Measurements from ENCODE around the gene MARCHF6.
"Not testable (repeated sequence)": the region's sequence is repeated elsewhere in the genome, so short reads cannot be mapped to it uniquely, and the experiment has no call there.

Gene MARCHF6, protein sequence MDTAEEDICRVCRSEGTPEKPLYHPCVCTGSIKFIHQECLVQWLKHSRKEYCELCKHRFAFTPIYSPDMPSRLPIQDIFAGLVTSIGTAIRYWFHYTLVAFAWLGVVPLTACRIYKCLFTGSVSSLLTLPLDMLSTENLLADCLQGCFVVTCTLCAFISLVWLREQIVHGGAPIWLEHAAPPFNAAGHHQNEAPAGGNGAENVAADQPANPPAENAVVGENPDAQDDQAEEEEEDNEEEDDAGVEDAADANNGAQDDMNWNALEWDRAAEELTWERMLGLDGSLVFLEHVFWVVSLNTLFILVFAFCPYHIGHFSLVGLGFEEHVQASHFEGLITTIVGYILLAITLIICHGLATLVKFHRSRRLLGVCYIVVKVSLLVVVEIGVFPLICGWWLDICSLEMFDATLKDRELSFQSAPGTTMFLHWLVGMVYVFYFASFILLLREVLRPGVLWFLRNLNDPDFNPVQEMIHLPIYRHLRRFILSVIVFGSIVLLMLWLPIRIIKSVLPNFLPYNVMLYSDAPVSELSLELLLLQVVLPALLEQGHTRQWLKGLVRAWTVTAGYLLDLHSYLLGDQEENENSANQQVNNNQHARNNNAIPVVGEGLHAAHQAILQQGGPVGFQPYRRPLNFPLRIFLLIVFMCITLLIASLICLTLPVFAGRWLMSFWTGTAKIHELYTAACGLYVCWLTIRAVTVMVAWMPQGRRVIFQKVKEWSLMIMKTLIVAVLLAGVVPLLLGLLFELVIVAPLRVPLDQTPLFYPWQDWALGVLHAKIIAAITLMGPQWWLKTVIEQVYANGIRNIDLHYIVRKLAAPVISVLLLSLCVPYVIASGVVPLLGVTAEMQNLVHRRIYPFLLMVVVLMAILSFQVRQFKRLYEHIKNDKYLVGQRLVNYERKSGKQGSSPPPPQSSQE
- total RNA-seq, result 159 to 250 reads per million in 2 donors

DNA sequence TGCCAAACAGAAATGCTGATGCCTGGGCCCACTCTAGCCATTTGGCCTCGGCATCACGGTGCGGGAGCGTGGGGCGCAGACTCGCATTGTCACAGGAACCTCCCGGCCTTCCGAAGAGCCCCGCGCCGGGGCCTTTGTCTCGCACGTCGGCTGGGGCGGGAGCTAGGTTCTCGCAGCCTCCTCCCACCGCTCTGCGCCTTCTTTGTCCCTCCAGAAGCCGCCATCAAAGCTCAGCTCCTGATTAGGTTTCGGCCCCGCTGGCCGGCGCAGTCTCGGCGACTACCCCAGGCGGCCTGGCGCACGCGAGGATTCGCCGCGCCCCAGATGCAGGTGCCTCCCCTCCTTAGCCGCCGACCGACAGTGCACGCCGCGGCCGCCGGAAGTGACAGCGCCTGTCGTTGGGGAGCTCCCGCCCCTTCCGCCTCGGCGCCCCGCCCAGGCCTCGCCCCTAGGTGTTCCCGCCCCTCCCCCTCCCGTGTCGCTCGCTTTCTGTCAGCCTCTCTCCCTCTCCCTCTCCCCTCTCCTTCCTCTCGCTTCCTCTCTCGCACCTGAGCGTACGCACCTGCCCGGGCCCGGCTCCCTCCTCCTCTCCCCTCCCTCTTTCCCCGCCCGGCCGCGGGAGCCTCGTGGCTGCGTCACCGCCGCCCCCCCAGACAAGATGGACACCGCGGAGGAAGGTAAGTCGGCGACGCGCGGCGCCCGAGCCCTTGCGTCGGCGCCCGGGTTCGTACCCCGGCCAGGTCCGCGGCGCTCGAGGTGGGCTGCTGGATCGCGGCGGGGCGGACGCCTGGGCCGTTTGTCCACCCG is at the start of gene MARCHF6:
Gene MARCHF6 (plus strand): TSS at position 455 of the 807 bp plus-strand sequence. CDS start 204 bp downstream, at position 659.
- DNase-seq, result peak; percentile 99

DNA sequence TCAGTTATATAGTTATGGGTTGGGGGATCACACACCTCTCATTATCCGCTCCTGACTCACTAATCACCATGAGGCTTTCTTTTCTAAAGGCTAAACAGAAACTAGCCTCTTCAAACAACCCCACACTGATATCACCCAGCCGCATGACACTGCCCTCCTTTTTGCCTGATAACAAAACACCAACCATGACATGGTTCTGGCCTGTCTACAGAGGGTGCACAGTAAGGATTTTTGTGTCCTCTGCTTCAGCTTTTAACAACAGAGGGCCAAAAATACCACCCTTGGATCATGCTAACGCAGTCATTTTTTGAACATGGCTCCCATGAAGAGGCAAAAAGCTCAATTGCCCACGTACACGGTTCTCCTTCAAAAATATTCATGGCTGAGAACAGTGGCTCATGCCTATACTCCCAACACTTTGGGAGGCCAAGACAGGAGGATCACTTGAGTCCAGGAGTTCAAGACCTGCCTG is 49.8 kb upstream of the MARCHF6 start:
- no peak for DNase-seq

DNA sequence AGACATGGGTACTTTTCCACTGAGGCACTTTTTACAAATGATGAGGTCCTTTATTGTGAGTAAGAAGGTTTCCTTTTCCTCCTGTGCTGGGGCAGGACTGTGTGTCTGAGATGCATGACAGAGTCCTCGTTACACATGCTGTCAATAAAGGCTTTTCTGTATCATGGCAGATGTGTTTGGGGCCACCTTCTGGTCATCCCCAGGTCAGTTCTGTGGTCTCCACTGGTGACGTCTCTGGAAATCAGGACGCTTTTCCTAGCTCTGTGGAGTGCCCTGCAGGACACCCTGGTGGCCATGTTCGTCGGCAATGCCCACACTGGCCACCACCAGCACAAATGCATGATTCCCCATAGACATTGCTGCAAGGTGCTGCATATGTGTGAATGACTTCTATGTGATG is 48.6 kb upstream of the MARCHF6 start:
- no peak for DNase-seq

DNA sequence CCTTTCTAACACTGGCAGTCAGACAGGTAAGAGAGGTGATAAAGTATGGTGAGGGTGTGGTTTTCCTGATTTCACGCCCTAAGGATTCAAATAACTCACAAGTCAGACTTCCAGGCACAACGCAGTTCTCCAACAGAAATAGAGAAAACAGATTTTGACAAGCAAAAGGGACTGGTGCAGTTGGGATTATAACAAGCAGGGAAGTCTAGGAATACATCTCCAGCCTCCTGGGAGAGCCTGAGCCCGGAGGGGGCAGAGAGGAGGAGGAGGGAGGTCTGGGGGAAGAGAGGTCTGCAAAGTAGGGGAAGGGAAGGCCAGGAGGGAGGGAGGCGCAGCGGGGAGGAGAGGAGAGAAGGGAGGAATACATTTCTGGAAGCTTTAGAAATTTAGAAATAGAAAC is 47.4 kb upstream of the MARCHF6 start:
- no peak for DNase-seq

DNA sequence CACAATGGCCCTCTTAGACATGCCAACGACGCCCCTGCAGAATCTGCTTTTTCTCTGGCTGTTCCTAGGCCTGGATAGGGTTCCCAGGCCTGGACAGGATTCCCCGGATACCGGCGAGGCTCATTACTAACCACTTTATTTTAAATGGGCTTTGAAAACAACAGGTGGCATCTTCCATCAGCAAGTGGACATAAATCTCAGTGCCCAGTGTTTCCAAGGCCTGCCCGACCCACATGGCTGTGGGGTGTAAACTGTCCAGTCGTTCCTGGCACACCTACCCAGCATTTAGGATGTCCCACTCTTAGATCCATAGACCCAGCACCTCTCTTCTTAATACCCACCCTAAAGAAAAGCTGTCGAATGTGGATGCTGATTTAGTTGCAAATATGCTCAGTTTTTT is 46.7 kb upstream of the MARCHF6 start:
- DNase-seq, result no peak

DNA sequence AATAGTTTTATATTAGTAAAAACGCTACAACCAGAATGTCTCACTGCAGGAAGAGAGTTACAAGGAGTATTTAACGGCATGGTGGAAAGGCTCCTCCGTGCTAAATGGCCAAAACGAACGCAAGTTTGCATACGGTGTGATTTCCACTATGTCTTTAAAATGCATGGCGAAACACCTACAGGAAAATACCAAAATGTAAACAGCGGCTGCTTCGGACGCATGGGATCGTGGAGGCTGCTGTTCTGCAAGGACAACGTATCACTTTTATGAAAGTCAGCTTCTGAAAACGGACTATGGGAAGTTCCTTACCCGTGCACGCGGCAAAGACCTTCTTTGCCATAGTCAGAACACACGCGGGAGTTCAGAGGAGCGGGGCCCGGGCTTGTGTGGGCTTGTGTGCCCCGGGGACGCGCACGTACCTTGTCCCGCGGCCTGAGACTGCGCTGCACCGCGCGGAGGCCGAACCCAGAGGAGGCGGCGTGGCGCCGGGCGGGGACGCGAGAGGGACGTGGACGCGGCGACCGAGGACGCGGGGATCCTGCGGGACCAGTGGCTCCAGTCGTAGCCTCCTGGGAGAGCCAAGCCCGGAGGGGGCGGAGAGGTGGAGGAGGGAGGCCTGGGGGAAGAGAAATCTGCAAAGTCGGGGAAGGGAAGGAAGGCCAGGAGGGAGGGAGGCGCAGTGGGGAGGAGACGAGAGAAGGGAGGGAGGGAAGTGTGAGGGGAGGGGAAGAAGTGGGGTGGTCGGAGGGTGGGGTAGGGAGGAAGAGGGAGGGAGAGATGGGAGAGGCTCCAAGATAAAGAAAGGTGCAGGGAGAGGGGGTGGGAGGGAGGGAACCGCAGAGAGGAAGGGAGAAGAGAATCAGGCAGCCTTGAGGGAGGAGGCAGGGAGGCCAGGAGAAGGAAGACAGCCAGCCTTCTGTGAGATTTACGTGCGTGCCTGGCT is 46.0 kb upstream of the MARCHF6 start, which contains the start of gene CMBL:
Gene CMBL (minus strand): TSS at position 697 of the 943 bp plus-strand sequence. CDS start 17,140 bp downstream, outside the sequence.
- no peak for DNase-seq

DNA sequence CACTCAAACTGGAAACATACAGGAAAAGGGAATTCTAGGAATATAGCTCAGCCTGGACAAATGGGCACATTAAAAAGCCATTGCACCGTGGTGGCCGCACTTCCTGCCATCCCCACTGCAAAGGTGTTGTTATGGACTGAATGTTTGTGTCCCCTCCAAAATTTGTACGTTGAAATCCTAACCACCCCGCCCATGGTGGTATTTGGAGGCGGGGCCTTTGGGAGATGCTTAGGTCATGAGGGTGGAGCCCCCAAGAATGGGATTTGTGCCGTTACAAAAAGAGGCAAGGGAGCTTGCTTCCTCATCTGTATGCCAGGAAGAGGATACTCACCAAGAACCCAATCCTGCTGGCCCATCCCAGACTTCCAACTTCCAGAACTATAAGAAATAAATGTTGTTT is 44.7 kb upstream of the MARCHF6 start:
- DNase-seq, result no peak

DNA sequence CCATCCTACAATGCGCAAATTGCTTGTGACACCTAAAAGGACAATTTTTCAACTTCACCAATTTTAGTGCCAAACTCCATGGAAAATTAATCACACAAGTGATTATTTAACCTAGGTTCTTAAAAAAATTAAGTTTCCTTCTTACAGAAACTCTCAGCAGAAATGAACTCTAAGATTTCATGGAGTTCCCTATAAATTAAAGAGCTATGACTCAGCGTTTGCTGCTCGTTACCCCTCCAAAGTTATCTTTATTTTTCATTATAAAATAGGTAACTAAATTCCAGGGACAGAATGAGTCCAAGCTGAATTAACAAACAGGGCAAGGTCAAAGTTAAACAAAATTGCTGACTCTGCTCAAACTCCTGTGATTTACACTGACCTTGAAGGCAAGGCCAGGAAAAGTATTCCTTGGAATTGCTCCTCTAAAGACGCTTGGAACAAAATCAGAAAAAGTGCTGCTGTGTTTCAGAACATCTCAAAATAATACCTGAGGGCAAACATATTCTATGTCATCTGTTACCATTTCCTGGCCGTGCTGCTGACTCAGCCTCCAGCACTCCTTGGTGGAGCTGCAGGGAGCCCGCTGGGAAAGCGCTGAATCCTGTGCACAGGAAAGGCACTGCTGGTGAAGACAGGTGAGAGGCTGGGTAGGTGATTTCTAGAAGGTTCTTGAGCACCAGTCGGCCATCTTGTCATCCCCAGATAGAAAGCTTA is 43.3 kb upstream of the MARCHF6 start:
- DNase-seq, result no peak

DNA sequence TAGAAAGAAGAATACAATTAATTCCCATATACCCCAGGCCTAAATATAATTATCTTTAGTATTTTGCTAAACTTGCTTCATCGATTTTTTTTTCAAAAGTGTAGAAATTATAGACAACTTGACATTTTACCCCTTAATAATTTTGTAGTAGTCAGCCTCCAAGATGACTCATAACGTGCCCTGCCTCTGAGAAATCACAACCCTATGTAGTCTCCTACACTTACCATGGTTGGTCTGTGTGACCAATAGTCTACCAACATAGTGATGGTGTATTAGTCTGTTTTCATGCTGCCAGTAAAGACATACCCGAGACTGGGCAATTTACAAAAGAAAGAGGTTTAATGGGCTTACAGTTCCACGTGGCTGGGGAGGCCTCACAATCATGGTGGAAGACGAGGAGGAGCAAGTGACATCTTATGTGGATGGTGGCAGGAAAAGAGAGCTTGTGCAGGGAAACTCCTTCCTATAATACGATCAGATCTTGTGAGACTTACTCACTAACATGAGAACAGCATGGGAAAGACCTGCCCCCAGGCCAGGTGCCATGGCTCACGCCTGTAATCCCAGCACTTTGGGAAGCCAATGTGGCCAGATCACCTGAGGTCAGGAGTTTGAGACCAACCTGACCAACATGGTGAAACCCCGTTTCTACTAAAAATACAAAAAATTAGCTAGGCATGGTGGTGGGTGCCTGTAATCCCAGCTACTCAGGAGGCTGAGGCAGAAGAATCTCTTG is 42.5 kb upstream of the MARCHF6 start:
- DNase-seq, result not testable (repeated sequence)

DNA sequence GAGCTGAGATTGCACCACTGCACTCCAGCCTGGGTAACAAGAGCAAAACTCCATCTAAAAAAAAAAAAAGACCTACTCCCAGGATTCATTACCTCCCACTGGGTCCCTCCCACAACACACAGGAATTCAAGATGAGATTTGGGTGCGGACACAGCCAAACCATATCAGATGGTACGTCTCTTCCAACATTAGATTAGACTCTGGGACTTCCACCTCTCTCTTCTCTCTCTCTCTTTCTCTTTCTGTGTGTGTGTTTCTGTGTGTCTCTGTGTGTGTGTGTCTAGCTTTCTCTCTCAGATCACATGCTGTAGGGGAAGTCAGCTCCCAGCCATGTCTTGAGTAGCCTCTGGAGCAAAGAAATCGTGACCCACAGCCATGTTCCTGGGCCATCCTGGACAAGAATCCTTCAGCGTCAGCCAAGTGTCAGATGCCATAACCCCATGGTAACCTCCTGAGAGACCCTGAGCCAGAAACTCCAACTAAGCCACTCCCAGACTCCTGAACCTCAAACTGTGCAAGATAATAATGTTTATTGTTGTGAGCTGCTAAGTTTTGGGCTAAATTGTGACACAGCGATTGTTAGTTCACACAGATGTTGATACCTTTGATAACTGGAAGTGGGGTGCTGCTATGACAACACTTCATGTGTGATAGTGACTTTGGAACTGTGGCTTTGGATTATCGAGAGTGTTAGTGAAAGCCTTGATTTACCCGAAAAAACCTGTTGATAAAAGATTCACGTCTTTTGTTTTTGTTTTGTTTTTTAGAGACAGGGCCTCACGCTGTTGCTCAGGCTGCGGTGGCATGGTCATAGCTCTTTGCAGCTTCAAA is 41.7 kb upstream of the MARCHF6 start:
- DNase-seq, result no peak

DNA sequence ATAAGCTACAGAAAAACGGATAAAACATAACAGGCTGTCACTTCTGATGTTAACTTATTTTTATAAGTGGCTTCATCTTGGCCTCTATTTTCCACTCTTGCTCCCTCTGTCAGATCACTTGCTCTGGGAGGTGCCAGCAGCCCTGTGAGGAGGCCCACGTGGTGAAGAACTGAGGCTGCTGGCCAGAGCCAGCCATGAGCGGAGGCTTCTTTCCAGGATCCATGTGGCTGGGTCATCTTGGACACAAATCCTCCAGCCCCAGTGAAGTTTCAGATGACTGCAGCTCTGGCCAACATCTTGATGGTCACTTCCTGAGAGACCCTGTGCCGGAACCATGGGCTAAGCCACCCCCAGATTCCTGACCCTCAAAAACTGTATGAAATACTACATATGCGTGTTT is 38.3 kb upstream of the MARCHF6 start:
- no peak for DNase-seq

DNA sequence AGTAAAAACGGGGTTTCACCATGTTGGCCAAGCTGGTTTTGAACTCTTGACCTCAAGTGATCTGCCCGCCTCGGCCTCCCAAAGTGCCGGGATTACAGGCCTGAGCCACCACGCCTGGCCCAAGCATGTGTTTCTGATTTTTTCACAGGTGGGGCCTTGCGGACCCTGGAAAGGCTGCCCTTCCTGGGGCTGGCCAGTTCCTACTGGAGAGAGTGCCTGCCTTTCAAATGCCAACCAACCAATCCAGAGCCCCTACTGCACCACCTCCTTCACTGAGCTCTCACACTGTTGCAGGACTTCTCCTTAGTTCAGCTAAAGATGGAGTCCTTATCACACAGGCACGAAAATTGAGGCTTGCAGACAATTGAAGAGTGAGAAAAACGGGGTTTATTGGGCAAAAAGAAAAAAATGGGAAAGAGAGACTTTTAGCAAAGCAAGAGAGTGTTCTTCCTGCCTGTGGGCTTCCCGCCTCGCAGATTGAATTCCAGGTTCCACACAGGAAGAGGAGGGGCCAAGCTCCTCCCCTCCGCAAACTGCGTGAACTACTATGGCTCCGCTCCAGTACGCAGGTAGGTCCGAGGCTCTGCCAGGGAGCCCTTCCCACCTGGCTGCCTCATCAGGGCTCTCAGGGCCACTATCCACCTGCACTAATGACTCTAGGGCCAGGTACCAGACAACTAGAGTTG is 37.5 kb upstream of the MARCHF6 start:
- DNase-seq, result no peak

DNA sequence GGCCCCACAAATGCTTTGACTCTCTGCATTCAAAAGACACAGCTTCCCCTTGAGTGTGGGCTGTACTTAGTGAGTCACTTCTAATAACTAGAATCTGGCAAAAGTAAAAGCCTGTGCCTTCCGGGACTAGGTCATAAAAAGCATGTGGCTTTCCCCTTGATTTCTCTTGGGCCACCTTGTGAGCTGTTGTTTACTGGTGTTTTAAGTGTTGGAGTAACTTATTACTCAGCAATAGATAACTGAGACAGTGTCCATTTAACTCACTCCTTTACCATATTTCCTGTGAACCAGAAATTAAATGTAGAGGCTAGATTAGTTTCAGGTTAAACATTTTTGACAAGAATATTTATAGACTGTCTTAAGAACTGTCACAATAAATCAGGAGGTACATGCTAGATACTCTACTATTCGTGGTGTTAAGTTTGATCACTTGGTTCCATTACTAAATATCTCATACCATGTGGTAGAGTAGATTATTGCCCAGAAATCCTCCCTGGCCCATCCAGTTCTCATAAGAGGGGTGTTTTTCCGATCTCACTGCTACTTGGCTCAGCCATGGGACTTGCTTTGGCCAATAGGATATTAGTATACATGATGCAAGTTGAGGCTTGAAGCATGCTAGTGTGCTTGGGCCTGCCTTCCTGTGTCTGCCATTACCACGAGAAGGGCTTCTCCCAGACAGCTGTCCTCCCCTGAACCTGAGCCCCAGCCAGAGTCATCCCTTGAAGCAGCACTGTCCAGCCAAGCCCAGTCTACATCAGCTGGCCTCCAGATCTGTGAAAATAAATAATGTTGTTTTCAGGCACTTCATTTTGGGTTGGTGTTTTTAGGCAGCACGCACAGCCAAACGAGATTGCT is 35.4 kb upstream of the MARCHF6 start:
- no peak for DNase-seq

DNA sequence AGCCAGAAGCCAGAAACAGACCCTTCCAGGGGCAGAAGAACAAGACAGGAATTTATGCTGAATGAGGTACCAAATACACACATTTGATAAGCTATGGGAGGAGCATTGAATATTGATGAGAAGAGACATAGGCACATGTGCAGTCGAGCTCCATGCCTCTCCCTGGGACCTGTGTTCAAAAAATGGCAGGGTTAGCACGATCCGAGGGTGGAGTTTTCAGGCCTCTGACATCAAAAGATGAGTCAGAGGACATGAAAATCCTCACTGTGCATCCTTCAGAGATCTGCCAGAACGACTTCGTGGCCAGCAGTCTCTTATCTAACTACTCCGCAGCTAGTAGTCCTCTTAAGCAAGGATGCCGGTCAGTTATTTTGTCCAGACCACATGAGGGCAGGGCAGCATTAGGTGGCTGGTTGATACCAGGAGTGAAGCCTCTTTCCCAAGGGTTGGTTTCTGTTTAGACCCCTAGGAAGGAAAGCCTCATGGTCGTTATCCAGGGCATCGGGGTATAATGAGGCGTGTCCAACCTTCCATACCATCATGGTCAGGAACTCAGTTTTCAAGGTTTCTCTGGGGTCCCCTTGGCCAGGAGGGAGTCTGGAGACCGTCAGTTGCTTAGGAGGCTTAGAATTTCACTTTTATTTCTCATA is 34.2 kb upstream of the MARCHF6 start:
- DNase-seq, result no peak

DNA sequence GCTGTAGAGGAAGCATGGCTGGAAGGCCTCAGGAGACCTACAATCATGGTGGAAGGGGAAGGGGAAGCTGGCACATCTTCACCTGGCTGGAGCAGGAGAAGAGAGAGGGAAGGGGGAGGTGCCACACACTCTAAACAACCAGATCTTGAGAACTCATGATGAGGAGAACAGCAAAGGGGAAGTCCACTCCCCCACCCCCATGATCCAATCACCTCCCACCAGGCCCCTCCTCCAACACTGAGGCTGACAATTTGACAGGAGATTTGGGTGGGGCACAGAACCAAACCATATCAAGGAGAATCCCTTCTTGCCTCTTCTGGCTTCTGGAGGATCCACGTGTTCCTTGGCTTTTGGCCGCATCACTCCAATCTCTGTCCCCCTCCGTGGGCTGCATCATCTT is 32.7 kb upstream of the MARCHF6 start:
- no peak for DNase-seq

DNA sequence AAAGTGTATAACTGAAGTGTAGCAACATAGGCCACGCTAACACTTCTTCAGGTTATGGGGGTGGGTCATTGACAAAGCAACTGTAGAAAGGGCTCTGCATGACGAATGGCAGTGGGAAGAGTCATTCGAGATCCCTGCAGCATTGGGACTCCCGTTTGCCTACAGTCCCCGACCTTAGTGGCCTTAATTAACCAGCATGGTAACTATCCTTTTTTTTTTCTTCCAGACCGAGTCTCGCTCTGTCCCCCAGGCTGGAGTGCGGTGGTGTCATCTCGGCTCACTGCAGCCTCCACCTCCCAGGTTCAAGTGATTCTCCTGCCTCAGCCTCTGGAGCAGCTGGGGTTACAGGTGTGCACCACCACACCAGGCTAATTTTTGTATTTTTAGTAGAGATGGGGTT is 31.6 kb upstream of the MARCHF6 start:
- DNase-seq, result no peak

Data from T-helper 9 cell (primary cell).